A549 (cell line): Measurements from ENCODE around the gene ZNF605. TPM values are rescaled to one million over a fixed set of nuclear protein-coding genes. Genes with fewer than 3 reads are reported as not detected.
"Not testable (repeated sequence)": the region's sequence is repeated elsewhere in the genome, so short reads cannot be mapped to it uniquely, and the experiment has no call there.

Experiments used
- ATAC-seq, 2 experiments: fragments of 200-7000 bp in 1 of 2; fragments of >200 bp in 1 of 2; cut with Nextera tagmentation in 1 of 2; cut with Tn5 transposase in 1 of 2; 3 replicates each; pipeline versions ENCODE4 v1.8.0 to v1.9.1; 2018 to 2020; ENCODE audit warnings: mild to moderate bottlenecking in 1 of 2, moderate library complexity in 1 of 2
- CTCF ChIA-PET: fragments of 300-600 bp; sonication (Branson Sonifier 250); formaldehyde crosslinking; extraction: SDS; loops from one replicate; lab custom pipeline; 2021; ENCODE audit warnings: antibody characterized with exemption, inconsistent platforms; lab: Yijun Ruan, JAX
- POLR2A ChIA-PET: fragments of 350-600 bp; formaldehyde crosslinking; extraction: SDS; loops from one replicate; lab custom pipeline; 2021; ENCODE audit warnings: antibody characterized with exemption, inconsistent platforms; lab: Yijun Ruan, JAX
- DNase-seq, 2 experiments: peaks; one replicate each; pipeline versions ENCODE4 v3.0.0 to v3.0.0-alpha.2; 2011 to 2016; ENCODE audit warnings: low read depth in 1 of 2, low spot score in 1 of 2
- FAIRE-seq: peaks from 2 replicates; lab custom pipeline; 2011; peaks lifted over from hg19 to GRCh38; lab: Jason Lieb, UNC
- H3K27ac ChIP-seq, 2 experiments: fragments of >200 bp; sonication (Bioruptor Twin); formaldehyde crosslinking; 3 replicates each; pipeline ENCODE4 v1.5.1; 2016 to 2017
- H3K4me1 ChIP-seq: fragments of >200 bp; sonication (Bioruptor Twin); formaldehyde crosslinking; 3 replicates; pipeline ENCODE4 v1.6.1; 2016
- H3K4me2 ChIP-seq: fragments of >200 bp; sonication (Bioruptor Twin); formaldehyde crosslinking; 3 replicates; pipeline ENCODE4 v1.6.1; 2016
- H3K4me3 ChIP-seq: fragments of >200 bp; sonication (Bioruptor Twin); formaldehyde crosslinking; 3 replicates; pipeline ENCODE4 v1.5.1; 2016
- H3K9me3 ChIP-seq: fragments of >200 bp; sonication (Bioruptor Twin); formaldehyde crosslinking; 3 replicates; pipeline ENCODE4 v1.6.1; 2016
- BCL3 ChIP-seq: fragments of >200 bp; sonication (Bioruptor Twin); formaldehyde crosslinking; IDR thresholded peaks from 3 replicates; pipeline ENCODE4 v1.6.1; 2016
- BHLHE40 ChIP-seq: IDR thresholded peaks from 2 replicates; pipeline ENCODE4 v1.6.1; 2012; ENCODE audit warnings: low read depth, low read length, inconsistent platforms
- CBX8 ChIP-seq: fragments of 200-600 bp; sonication (generic); IDR thresholded peaks from 2 replicates; pipeline ENCODE4 v1.6.1; 2016
- CEBPB ChIP-seq, 2 experiments: fragments of >200 bp in 1 of 2; sonication (Bioruptor Twin) in 1 of 2; formaldehyde crosslinking in 1 of 2; IDR thresholded peaks; 2 replicates each; pipeline ENCODE4 v1.6.1; 2012 to 2016
- CHD2 ChIP-seq: fragments of 150-350 bp; IDR thresholded peaks from 2 replicates; pipeline ENCODE4 v1.6.1; 2014; ENCODE audit warnings: low read length; ENCODE audit not compliant: partially characterized antibody
- EP300 ChIP-seq, 2 experiments: fragments of >200 bp; sonication (Bioruptor Twin); formaldehyde crosslinking; IDR thresholded peaks; 2 replicates in 1 of 2; 3 replicates in 1 of 2; pipeline ENCODE4 v1.6.1; 2016 to 2017
- FOSB ChIP-seq: fragments of 250-450 bp; sonication (Bioruptor Pico); IDR thresholded peaks from 2 replicates; pipeline ENCODE4 v1.5.0; 2020; ENCODE audit warnings: mild to moderate bottlenecking, moderate library complexity
- FOXS1 ChIP-seq: fragments of 250-450 bp; sonication (Bioruptor Pico); IDR thresholded peaks from 2 replicates; pipeline ENCODE4 v1.5.0; 2020; ENCODE audit warnings: mild to moderate bottlenecking, moderate library complexity
- GATA3 ChIP-seq: IDR thresholded peaks from 2 replicates; pipeline ENCODE4 v1.6.1; 2012; ENCODE audit warnings: borderline replicate concordance
- HDAC2 ChIP-seq: fragments of 200-600 bp; sonication (generic); IDR thresholded peaks from 2 replicates; pipeline ENCODE4 v1.6.1; 2016
- HEYL ChIP-seq: fragments of 250-450 bp; sonication (Bioruptor Pico); IDR thresholded peaks from 2 replicates; pipeline ENCODE4 v1.8.0; 2021; ENCODE audit warnings: mild to moderate bottlenecking, moderate library complexity
- HOXA7 ChIP-seq: fragments of 250-450 bp; sonication (Bioruptor Pico); IDR thresholded peaks from 2 replicates; pipeline ENCODE4 v1.5.0; 2020; ENCODE audit warnings: mild to moderate bottlenecking, moderate library complexity
- HOXB13 ChIP-seq: fragments of 250-450 bp; sonication (Bioruptor Pico); IDR thresholded peaks from 2 replicates; pipeline ENCODE4 v1.5.0; 2020; ENCODE audit warnings: low read depth, mild to moderate bottlenecking, moderate library complexity
- HOXB5 ChIP-seq: fragments of 250-450 bp; sonication (Bioruptor Pico); IDR thresholded peaks from 2 replicates; pipeline ENCODE4 v1.5.0; 2020; ENCODE audit warnings: mild to moderate bottlenecking, moderate library complexity
- JUN ChIP-seq, 2 experiments: fragments of >200 bp; sonication (Bioruptor Twin); formaldehyde crosslinking; IDR thresholded peaks; 2 replicates in 1 of 2; 3 replicates in 1 of 2; pipeline ENCODE4 v1.6.1; 2016 to 2017
- KDM1A ChIP-seq: fragments of 200-600 bp; sonication (generic); IDR thresholded peaks from 2 replicates; pipeline ENCODE4 v1.6.1; 2016; ENCODE audit warnings: low read depth, mild to moderate bottlenecking
- NR3C1 ChIP-seq: fragments of >200 bp; sonication (Bioruptor Twin); formaldehyde crosslinking; IDR thresholded peaks from 3 replicates; pipeline ENCODE4 v1.6.1; 2017
- POLR2A ChIP-seq: IDR thresholded peaks from 2 replicates; pipeline ENCODE4 v1.6.1; 2012; ENCODE audit warnings: mild to moderate bottlenecking, low read length
- RAD21 ChIP-seq, 2 experiments: fragments of >200 bp in 1 of 2; sonication (Bioruptor Twin) in 1 of 2; formaldehyde crosslinking in 1 of 2; IDR thresholded peaks in 1 of 2; conservative IDR thresholded peaks in 1 of 2; 2 replicates in 1 of 2; 3 replicates in 1 of 2; pipeline ENCODE4 v1.6.1; 2012 to 2018; ENCODE audit warnings: inconsistent platforms in 1 of 2
- RARB ChIP-seq: fragments of 250-450 bp; sonication (Bioruptor Pico); IDR thresholded peaks from 2 replicates; pipeline ENCODE4 v1.8.0; 2021; ENCODE audit warnings: mild to moderate bottlenecking, moderate library complexity
- RCOR1 ChIP-seq: fragments of 150-350 bp; IDR thresholded peaks from 2 replicates; pipeline ENCODE4 v1.6.1; 2014; ENCODE audit warnings: antibody characterized with exemption, low read length, low read depth
- REST ChIP-seq: fragments of 200-600 bp; sonication (generic); IDR thresholded peaks from 2 replicates; pipeline ENCODE4 v1.6.1; 2016; ENCODE audit warnings: antibody characterized with exemption, mild to moderate bottlenecking, moderate library complexity
- RNF2 ChIP-seq: fragments of 200-600 bp; sonication (generic); IDR thresholded peaks from 2 replicates; pipeline ENCODE4 v1.6.1; 2016; ENCODE audit warnings: low read depth, mild to moderate bottlenecking, antibody characterized with exemption, moderate library complexity, borderline replicate concordance
- SMC3 ChIP-seq: fragments of >200 bp; sonication (Bioruptor Twin); formaldehyde crosslinking; IDR thresholded peaks from 3 replicates; pipeline ENCODE4 v1.6.1; 2018; ENCODE audit warnings: inconsistent platforms
- USF2 ChIP-seq: fragments of 450-650 bp; IDR thresholded peaks from 2 replicates; pipeline ENCODE4 v1.6.1; 2014; ENCODE audit warnings: antibody characterized with exemption
- WGBS: methylation state at CpG from one replicate; pipeline ENCODE4 v1.1.6; 2017; ENCODE audit errors: missing lambda C conversion rate; 5-methylcytosine and 5-hydroxymethylcytosine counted together
- polyA plus RNA-seq, 4 experiments: library from polyadenylated mRNA; depleted of rRNA in 3 of 4; stranded (reverse); fragments of >200 nt; fragmentation: RNase III in 1 of 4; extraction: RNeasy Plus Mini Kit Qiagen cat#74134 plus additional on column Dnase treatment in 1 of 4; gene quantifications; 2 replicates in 3 of 4; 3 replicates in 1 of 4; pipeline ENCODE4 v1.2.3, GENCODE V29; 2011 to 2017

The ZNF605 gene
- polyA plus RNA-seq, 2 of the 4 experiments (the other 2 are of a cell fraction): 5.6 to 18.2 TPM

GRCh38 chr12:132909030-132909368, 47.1 kb downstream of the ZNF605 start:
- WGBS: 73% methylated on average over 22 of the region's 22 CpGs
- peaks cover 82% of the 10 kb centered on the region for H3K9me3 ChIP-seq
- ChIA-PET POLR2A (interaction anchor here (0.6 kb wide), 1 partner anchor 35 kb away, joined by 3 read pairs; no protein-coding TSS in a partner anchor), CTCF (no interaction called here)
- ATAC-seq (no peak), FAIRE-seq (no peak), DNase-seq (no peak)
- no peaks in the 10 kb centered on the region for H3K4me1 ChIP-seq
- no peak overlapping the region for H3K4me2 ChIP-seq
- no peak overlapping the region for H3K27ac ChIP-seq
- TF ChIP-seq RARB (CRISPR knock-in tag) (no peak), NR3C1 (no peak), JUN (IDR thresholded peaks at IDR 0.05) (no peak), CHD2 (no peak), FOSB (CRISPR knock-in tag) (no peak), BCL3 (no peak), RNF2 (no peak), HEYL (CRISPR knock-in tag) (no peak), HOXA7 (CRISPR knock-in tag) (no peak), FOXS1 (CRISPR knock-in tag) (no peak), RAD21 (conservative IDR thresholded peaks at IDR 0.05 in 1 of 2, IDR thresholded peaks at IDR 0.05 in 1 of 2) (no peak), EP300 (IDR thresholded peaks at IDR 0.05) (no peak), HOXB13 (CRISPR knock-in tag) (no peak), HDAC2 (no peak), POLR2A (no peak), REST (no peak), GATA3 (no peak), USF2 (no peak), SMC3 (no peak)
- H3K4me3 ChIP-seq: no peak overlapping the region

GRCh38 chr12:132908145-132909029, 47.7 kb downstream of the ZNF605 start:
- 69% methylated on average over 80 of the region's 85 CpGs for WGBS
- FAIRE-seq (no peak), ATAC-seq (no peak), DNase-seq (no peak)
- ChIA-PET POLR2A (no interaction called here), CTCF (no interaction called here)
- no peak overlapping the region for H3K4me3 ChIP-seq
- H3K9me3 ChIP-seq: peaks cover 78% of the 10 kb centered on the region
- no peak for TF ChIP-seq REST
- no peak for TF ChIP-seq KDM1A
- no peak for TF ChIP-seq HDAC2
- TF ChIP-seq EP300 (IDR thresholded peaks at IDR 0.05): no peak
- TF ChIP-seq BHLHE40: no peak
- no peak for TF ChIP-seq JUN (IDR thresholded peaks at IDR 0.05)
- no peak for TF ChIP-seq RCOR1
- TF ChIP-seq CBX8: no peak
- TF ChIP-seq FOSB (CRISPR knock-in tag): no peak
- TF ChIP-seq CEBPB (IDR thresholded peaks at IDR 0.05): no peak
- TF ChIP-seq HOXB5: no peak
- no peak overlapping the region for H3K27ac ChIP-seq
- H3K4me2 ChIP-seq: no peak overlapping the region
- no peaks in the 10 kb centered on the region for H3K4me1 ChIP-seq

- H3K4me2 ChIP-seq, H3K4me1 ChIP-seq, ATAC-seq, H3K27ac ChIP-seq, DNase-seq, CTCF ChIA-PET, H3K4me3 ChIP-seq, FAIRE-seq, POLR2A ChIA-PET: not testable (repeated sequence)
- H3K9me3 ChIP-seq: peaks cover 80% of the 10 kb centered on the region
- WGBS: 62% methylated on average over 23 of the region's 23 CpGs
Measured at GRCh38 chr12:132907789-132908144, 48.3 kb downstream of the ZNF605 start.
